ENCODE measurements around the gene CNKSR2. TPM values are rescaled to one million over a fixed set of nuclear protein-coding genes. Genes with fewer than 3 reads are reported as not detected.

The CNKSR2 gene
- total and polyA plus RNA-seq, 2 experiments from 2014 or later, result 13.9 to 40.9 TPM

DNA sequence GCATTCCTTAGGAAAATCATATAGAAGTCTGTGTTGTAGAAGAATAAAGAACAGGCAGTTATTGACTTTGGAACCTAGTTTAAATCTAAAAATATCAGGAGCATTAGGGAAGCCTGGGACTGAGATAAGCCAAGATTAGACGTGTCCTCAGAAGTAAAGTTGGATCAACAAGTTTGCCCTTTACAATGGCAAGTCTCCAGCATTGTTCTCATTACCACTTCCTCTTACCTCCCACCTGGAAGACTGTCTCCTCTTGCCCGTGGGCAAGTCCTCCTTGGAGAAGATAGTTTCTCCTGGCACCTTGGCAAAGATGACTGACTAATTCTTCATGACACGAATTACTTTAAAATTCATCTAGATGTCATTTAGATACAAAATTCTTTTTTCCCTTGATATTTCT is 37.8 kb downstream of the CNKSR2 start:
- Histone ChIP-seq H3K4me2 (no peak overlapping the region), H3K27me3 (ENCODE audit: insufficient read depth) (no peaks in the 10 kb centered on the region), H3K9me2 (ENCODE audit: insufficient read depth) (no peaks in the 10 kb centered on the region), H3F3A (replicated peaks; ENCODE audit: low read depth) (no peaks in the 10 kb centered on the region), H3K36me3 (ENCODE audit: insufficient read depth) (no peaks in the 10 kb centered on the region), H3K27ac (ENCODE audit: low read depth) (no peak overlapping the region), H2AFZ (no peak overlapping the region), H3K79me2 (replicated peaks; ENCODE audit: insufficient read depth) (peaks cover 59% of the 10 kb centered on the region), H3K4me3 (no peak overlapping the region), H4K20me1 (replicated peaks; ENCODE audit: insufficient read depth) (no peaks in the 10 kb centered on the region), H3K4me1 (ENCODE audit: insufficient read depth) (peaks cover 11% of the 10 kb centered on the region)
- no peaks in the 10 kb centered on the region for H3K9me3 Mint-ChIP-seq
- H3K27ac Mint-ChIP-seq, result no peak overlapping the region
- DNase-seq (ENCODE audit: low spot score) (no peak), ATAC-seq (no peak)
- no peak overlapping the region for H3K4me3 Mint-ChIP-seq
- peaks cover 4% of the 10 kb centered on the region; the same call in 2 of the 3 replicates for H3K36me3 Mint-ChIP-seq (ENCODE audit: low read depth)
- TF ChIP-seq, protein P1, sequence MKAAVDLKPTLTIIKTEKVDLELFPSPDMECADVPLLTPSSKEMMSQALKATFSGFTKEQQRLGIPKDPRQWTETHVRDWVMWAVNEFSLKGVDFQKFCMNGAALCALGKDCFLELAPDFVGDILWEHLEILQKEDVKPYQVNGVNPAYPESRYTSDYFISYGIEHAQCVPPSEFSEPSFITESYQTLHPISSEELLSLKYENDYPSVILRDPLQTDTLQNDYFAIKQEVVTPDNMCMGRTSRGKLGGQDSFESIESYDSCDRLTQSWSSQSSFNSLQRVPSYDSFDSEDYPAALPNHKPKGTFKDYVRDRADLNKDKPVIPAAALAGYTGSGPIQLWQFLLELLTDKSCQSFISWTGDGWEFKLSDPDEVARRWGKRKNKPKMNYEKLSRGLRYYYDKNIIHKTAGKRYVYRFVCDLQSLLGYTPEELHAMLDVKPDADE (IDR thresholded peaks at IDR 0.05), result no peak
- H3K27me3 Mint-ChIP-seq (ENCODE audit: insufficient read depth, low read depth, poor library complexity), result peaks cover 3% of the 10 kb centered on the region
- H3K4me1 Mint-ChIP-seq, result peaks cover 14% of the 10 kb centered on the region; the same call in 2 of the 3 replicates

DNA sequence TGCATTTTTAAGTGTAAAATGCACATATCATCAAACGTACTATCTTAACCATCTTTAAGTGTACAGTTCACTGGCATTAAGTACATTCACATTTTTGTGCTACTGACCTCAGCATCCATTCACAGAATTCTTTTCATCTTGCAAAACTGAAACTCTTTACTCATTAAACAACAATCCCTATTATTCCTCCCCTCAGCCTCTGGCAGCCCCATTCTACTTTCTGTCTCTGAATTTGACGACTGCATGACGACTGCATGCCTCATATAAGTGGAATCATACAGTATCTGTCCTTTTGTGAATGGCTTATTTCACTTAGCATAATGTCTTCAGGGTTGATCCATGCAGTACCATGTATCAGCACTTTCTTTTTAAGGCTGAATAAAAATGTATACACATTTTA is 38.7 kb downstream of the CNKSR2 start:
- Histone ChIP-seq H3K27me3 (ENCODE audit: insufficient read depth) (no peaks in the 10 kb centered on the region), H3K79me2 (replicated peaks; ENCODE audit: insufficient read depth) (peaks cover 60% of the 10 kb centered on the region), H3K9me2 (ENCODE audit: insufficient read depth) (no peaks in the 10 kb centered on the region), H2AFZ (no peak overlapping the region), H3K4me1 (ENCODE audit: insufficient read depth) (peaks cover 10% of the 10 kb centered on the region), H3K27ac (ENCODE audit: low read depth) (no peak overlapping the region), H3F3A (replicated peaks; ENCODE audit: low read depth) (no peaks in the 10 kb centered on the region), H3K4me3 (no peak overlapping the region), H4K20me1 (replicated peaks; ENCODE audit: insufficient read depth) (no peaks in the 10 kb centered on the region), H3K36me3 (ENCODE audit: insufficient read depth) (no peaks in the 10 kb centered on the region), H3K4me2 (no peak overlapping the region)
- Mint-ChIP-seq H3K27me3 (ENCODE audit: insufficient read depth, low read depth, poor library complexity) (peaks cover 3% of the 10 kb centered on the region), H3K4me1 (peaks cover 11% of the 10 kb centered on the region; the same call in 2 of the 3 replicates), H3K4me3 (no peak overlapping the region), H3K27ac (no peak overlapping the region), H3K9me3 (no peaks in the 10 kb centered on the region), H3K36me3 (ENCODE audit: low read depth) (peaks cover 4% of the 10 kb centered on the region; the same call in 2 of the 3 replicates)
- TF ChIP-seq STAT1 (IDR thresholded peaks at IDR 0.05; ENCODE audit: unreplicated experiment) (no peak), EZH2 (IDR thresholded peaks at IDR 0.05; ENCODE audit: low read depth, unreplicated experiment) (no peak), NANOG (IDR thresholded peaks at IDR 0.05; ENCODE audit: borderline replicate concordance) (no peak), ZNF114 (CRISPR knock-in tag; IDR thresholded peaks at IDR 0.05) (no peak), POLR2AphosphoS5 (IDR thresholded peaks at IDR 0.05; ENCODE audit: low read depth) (no peak), CREB1 (CRISPR knock-in tag; IDR thresholded peaks at IDR 0.05; ENCODE audit: low read depth) (no peak)
- TF ChIP-seq, protein P1 (IDR thresholded peaks at IDR 0.05), result no peak
- TF ChIP-seq, protein P2, sequence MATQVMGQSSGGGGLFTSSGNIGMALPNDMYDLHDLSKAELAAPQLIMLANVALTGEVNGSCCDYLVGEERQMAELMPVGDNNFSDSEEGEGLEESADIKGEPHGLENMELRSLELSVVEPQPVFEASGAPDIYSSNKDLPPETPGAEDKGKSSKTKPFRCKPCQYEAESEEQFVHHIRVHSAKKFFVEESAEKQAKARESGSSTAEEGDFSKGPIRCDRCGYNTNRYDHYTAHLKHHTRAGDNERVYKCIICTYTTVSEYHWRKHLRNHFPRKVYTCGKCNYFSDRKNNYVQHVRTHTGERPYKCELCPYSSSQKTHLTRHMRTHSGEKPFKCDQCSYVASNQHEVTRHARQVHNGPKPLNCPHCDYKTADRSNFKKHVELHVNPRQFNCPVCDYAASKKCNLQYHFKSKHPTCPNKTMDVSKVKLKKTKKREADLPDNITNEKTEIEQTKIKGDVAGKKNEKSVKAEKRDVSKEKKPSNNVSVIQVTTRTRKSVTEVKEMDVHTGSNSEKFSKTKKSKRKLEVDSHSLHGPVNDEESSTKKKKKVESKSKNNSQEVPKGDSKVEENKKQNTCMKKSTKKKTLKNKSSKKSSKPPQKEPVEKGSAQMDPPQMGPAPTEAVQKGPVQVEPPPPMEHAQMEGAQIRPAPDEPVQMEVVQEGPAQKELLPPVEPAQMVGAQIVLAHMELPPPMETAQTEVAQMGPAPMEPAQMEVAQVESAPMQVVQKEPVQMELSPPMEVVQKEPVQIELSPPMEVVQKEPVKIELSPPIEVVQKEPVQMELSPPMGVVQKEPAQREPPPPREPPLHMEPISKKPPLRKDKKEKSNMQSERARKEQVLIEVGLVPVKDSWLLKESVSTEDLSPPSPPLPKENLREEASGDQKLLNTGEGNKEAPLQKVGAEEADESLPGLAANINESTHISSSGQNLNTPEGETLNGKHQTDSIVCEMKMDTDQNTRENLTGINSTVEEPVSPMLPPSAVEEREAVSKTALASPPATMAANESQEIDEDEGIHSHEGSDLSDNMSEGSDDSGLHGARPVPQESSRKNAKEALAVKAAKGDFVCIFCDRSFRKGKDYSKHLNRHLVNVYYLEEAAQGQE (IDR thresholded peaks at IDR 0.05; ENCODE audit: unreplicated experiment), result no peak
- TF ChIP-seq, protein P3, sequence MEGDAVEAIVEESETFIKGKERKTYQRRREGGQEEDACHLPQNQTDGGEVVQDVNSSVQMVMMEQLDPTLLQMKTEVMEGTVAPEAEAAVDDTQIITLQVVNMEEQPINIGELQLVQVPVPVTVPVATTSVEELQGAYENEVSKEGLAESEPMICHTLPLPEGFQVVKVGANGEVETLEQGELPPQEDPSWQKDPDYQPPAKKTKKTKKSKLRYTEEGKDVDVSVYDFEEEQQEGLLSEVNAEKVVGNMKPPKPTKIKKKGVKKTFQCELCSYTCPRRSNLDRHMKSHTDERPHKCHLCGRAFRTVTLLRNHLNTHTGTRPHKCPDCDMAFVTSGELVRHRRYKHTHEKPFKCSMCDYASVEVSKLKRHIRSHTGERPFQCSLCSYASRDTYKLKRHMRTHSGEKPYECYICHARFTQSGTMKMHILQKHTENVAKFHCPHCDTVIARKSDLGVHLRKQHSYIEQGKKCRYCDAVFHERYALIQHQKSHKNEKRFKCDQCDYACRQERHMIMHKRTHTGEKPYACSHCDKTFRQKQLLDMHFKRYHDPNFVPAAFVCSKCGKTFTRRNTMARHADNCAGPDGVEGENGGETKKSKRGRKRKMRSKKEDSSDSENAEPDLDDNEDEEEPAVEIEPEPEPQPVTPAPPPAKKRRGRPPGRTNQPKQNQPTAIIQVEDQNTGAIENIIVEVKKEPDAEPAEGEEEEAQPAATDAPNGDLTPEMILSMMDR (conservative IDR thresholded peaks at IDR 0.05; ENCODE audit: low read depth in 2 of 2), result no peak
- no peak for DNase-seq (ENCODE audit: low spot score)
- no peak for ATAC-seq
